T47D (cell line): Measurements from ENCODE around the gene ZEB2.

ENCODE experiments used
- DNase-seq, 2 experiments: peaks; one replicate each; pipeline versions ENCODE4 v3.0.0 to v3.0.0-alpha.2; 2011 to 2012; ENCODE audit warnings: low read depth in 1 of 2, low spot score in 1 of 2
- JUND ChIP-seq: IDR thresholded peaks from 2 replicates; pipeline ENCODE4 v1.6.1; 2012; ENCODE audit warnings: low read depth
- in situ Hi-C: cut with HindIII; loops from 2 replicates; pipeline ENCODE4 v1.10.0; 2016; ENCODE audit warnings: low sequenced_read_pairs, low pct_unique_long_range_greater_than_20kb

The ZEB2 gene

GRCh38 chr2:144477281-144477956, 42.5 kb downstream of the ZEB2 start:
- in situ Hi-C loops: no loop called here
- no peak for DNase-seq
- no peak for TF ChIP-seq JUND

- TF ChIP-seq JUND: no peak
- in situ Hi-C loops: no loop called here
- DNase-seq: no peak
Observed at GRCh38 chr2:144476682-144477081, 43.2 kb downstream of the ZEB2 start.

GRCh38 chr2:144475569-144476275, 44.2 kb downstream of the ZEB2 start:
- no peak for DNase-seq
- no peak for TF ChIP-seq JUND
- in situ Hi-C loops: no loop called here

- in situ Hi-C loops: no loop called here
- DNase-seq: no peak
- no peak for TF ChIP-seq JUND
Observed at GRCh38 chr2:144475044-144475443, 44.9 kb downstream of the ZEB2 start.

GRCh38 chr2:144474017-144474416, 45.9 kb downstream of the ZEB2 start:
- DNase-seq: no peak
- TF ChIP-seq JUND: no peak
- in situ Hi-C loops: no loop called here

- DNase-seq: no peak
- in situ Hi-C loops: no loop called here
- TF ChIP-seq JUND: no peak
Observed at GRCh38 chr2:144472911-144473310, 47.0 kb downstream of the ZEB2 start.

GRCh38 chr2:144472046-144472412, 47.9 kb downstream of the ZEB2 start:
- TF ChIP-seq JUND: no peak
- in situ Hi-C loops: no loop called here
- DNase-seq: no peak

- DNase-seq: no peak
- in situ Hi-C loops: no loop called here
Observed at GRCh38 chr2:144471305-144472045, 48.4 kb downstream of the ZEB2 start.

GRCh38 chr2:144470816-144471215, 49.1 kb downstream of the ZEB2 start:
- DNase-seq: no peak
- in situ Hi-C loops: no loop called here
- TF ChIP-seq JUND: no peak

More at GRCh38 chr2:144471305-144472045, 48.4 kb downstream of the ZEB2 start:
- TF ChIP-seq JUND: no peak

GRCh38 chr2:144470334-144470733, 49.6 kb downstream of the ZEB2 start:
- no peak for TF ChIP-seq JUND
- in situ Hi-C loops: no loop called here
- peak in 1 of 2 experiments; percentile 2 for DNase-seq

- DNase-seq: peak in 1 of 2 experiments; percentile 2
- in situ Hi-C loops: no loop called here
- no peak for TF ChIP-seq JUND
Observed at GRCh38 chr2:144469798-144470197, 50.1 kb downstream of the ZEB2 start.

GRCh38 chr2:144468823-144469595, 50.9 kb downstream of the ZEB2 start:
- no peak for DNase-seq
- no peak for TF ChIP-seq JUND

More at GRCh38 chr2:144468823-144469595, 50.9 kb downstream of the ZEB2 start:
- in situ Hi-C loops: no loop called here
